Measurements from ENCODE around the gene C1R. TPM values are rescaled to one million over a fixed set of nuclear protein-coding genes. Genes with fewer than 3 reads are reported as not detected.
"Not testable (repeated sequence)": the region's sequence is repeated elsewhere in the genome, so short reads cannot be mapped to it uniquely, and the experiment has no call there.

Gene C1R
- total and polyA plus RNA-seq, 2 donors = 51.5 to 149 TPM

GRCh38 chr12:7058850-7059395 lies 33.3 kb downstream of the C1R start:
- Histone ChIP-seq H3K36me3 (ENCODE audit: control insufficient read depth in 2 of 2, insufficient read depth in 2 of 2, low read length in 1 of 2) (no peaks in the 10 kb centered on the region), H3K27ac (ENCODE audit: low read depth in 1 of 2, low read length in 1 of 2) (no peak overlapping the region), H3K4me1 (ENCODE audit: control insufficient read depth in 2 of 2, insufficient read depth in 2 of 2, low read length in 2 of 2) (peaks cover 0 to 2% of the 10 kb centered on the region in 2 donors), H3K9me3 (ENCODE audit: control insufficient read depth in 2 of 2, insufficient read depth in 1 of 2, low read length in 1 of 2) (no peaks in the 10 kb centered on the region), H3K4me3 (ENCODE audit: low read length in 2 of 2) (no peak overlapping the region), H3K27me3 (ENCODE audit: control insufficient read depth in 2 of 2, insufficient read depth in 1 of 2, low read length in 1 of 2) (no peaks in the 10 kb centered on the region)
- no peak for DNase-seq (ENCODE audit: low read depth in 6 of 9, low spot score in 9 of 9)
- WGBS = 97% methylated on average over 9 of the region's 9 CpGs

- no peaks in the 10 kb centered on the region for H3K27me3 ChIP-seq (ENCODE audit: control insufficient read depth in 2 of 2, insufficient read depth in 1 of 2, low read length in 1 of 2)
- H3K4me3 ChIP-seq (ENCODE audit: low read length in 2 of 2) = no peak overlapping the region
- H3K4me1 ChIP-seq (ENCODE audit: control insufficient read depth in 2 of 2, insufficient read depth in 2 of 2, low read length in 2 of 2) = peaks cover 0 to 2% of the 10 kb centered on the region in 2 donors
- DNase-seq (ENCODE audit: low read depth in 6 of 9, low spot score in 9 of 9) = no peak
- no peaks in the 10 kb centered on the region for H3K9me3 ChIP-seq (ENCODE audit: control insufficient read depth in 2 of 2, insufficient read depth in 1 of 2, low read length in 1 of 2)
- WGBS = 94% methylated on average over 3 of the region's 3 CpGs
- no peaks in the 10 kb centered on the region for H3K36me3 ChIP-seq (ENCODE audit: control insufficient read depth in 2 of 2, insufficient read depth in 2 of 2, low read length in 1 of 2)
- no peak overlapping the region for H3K27ac ChIP-seq (ENCODE audit: low read depth in 1 of 2, low read length in 1 of 2)
Measured at GRCh38 chr12:7058163-7058845, 33.9 kb downstream of the C1R start.

- not testable (repeated sequence) for H3K9me3 ChIP-seq (ENCODE audit: control insufficient read depth in 2 of 2, insufficient read depth in 1 of 2, low read length in 1 of 2); H3K36me3 ChIP-seq (ENCODE audit: control insufficient read depth in 2 of 2, insufficient read depth in 2 of 2, low read length in 1 of 2); H3K27me3 ChIP-seq (ENCODE audit: control insufficient read depth in 2 of 2, insufficient read depth in 1 of 2, low read length in 1 of 2); H3K4me1 ChIP-seq (ENCODE audit: control insufficient read depth in 2 of 2, insufficient read depth in 2 of 2, low read length in 2 of 2); DNase-seq (ENCODE audit: low read depth in 6 of 9, low spot score in 9 of 9); H3K4me3 ChIP-seq (ENCODE audit: low read length in 2 of 2); H3K27ac ChIP-seq (ENCODE audit: low read depth in 1 of 2, low read length in 1 of 2)
- 99% methylated on average over 2 of the region's 2 CpGs for WGBS
Measured at GRCh38 chr12:7055736-7056135, 36.5 kb downstream of the C1R start.

GRCh38 chr12:7054925-7055324 lies 37.3 kb downstream of the C1R start:
- Histone ChIP-seq H3K4me3 (ENCODE audit: low read length in 2 of 2) (no peak overlapping the region), H3K27ac (ENCODE audit: low read depth in 1 of 2, low read length in 1 of 2) (no peak overlapping the region), H3K27me3 (ENCODE audit: control insufficient read depth in 2 of 2, insufficient read depth in 1 of 2, low read length in 1 of 2) (no peaks in the 10 kb centered on the region), H3K36me3 (ENCODE audit: control insufficient read depth in 2 of 2, insufficient read depth in 2 of 2, low read length in 1 of 2) (no peaks in the 10 kb centered on the region), H3K9me3 (ENCODE audit: control insufficient read depth in 2 of 2, insufficient read depth in 1 of 2, low read length in 1 of 2) (no peaks in the 10 kb centered on the region), H3K4me1 (ENCODE audit: control insufficient read depth in 2 of 2, insufficient read depth in 2 of 2, low read length in 2 of 2) (no peaks in the 10 kb centered on the region)
- no peak for DNase-seq (ENCODE audit: low read depth in 6 of 9, low spot score in 9 of 9)
- 97% methylated on average over 4 of the region's 4 CpGs for WGBS

GRCh38 chr12:7049973-7050372 lies 42.3 kb downstream of the C1R start:
- H3K9me3 ChIP-seq (ENCODE audit: control insufficient read depth in 2 of 2, insufficient read depth in 1 of 2, low read length in 1 of 2); DNase-seq (ENCODE audit: low read depth in 6 of 9, low spot score in 9 of 9); H3K27ac ChIP-seq (ENCODE audit: low read depth in 1 of 2, low read length in 1 of 2); H3K27me3 ChIP-seq (ENCODE audit: control insufficient read depth in 2 of 2, insufficient read depth in 1 of 2, low read length in 1 of 2); H3K4me1 ChIP-seq (ENCODE audit: control insufficient read depth in 2 of 2, insufficient read depth in 2 of 2, low read length in 2 of 2); H3K4me3 ChIP-seq (ENCODE audit: low read length in 2 of 2); H3K36me3 ChIP-seq (ENCODE audit: control insufficient read depth in 2 of 2, insufficient read depth in 2 of 2, low read length in 1 of 2): not testable (repeated sequence)
- 100% methylated on average over 3 of the region's 3 CpGs for WGBS

GRCh38 chr12:7049445-7049951 lies 42.7 kb downstream of the C1R start:
- H3K36me3 ChIP-seq (ENCODE audit: control insufficient read depth in 2 of 2, insufficient read depth in 2 of 2, low read length in 1 of 2); H3K4me1 ChIP-seq (ENCODE audit: control insufficient read depth in 2 of 2, insufficient read depth in 2 of 2, low read length in 2 of 2); H3K4me3 ChIP-seq (ENCODE audit: low read length in 2 of 2); H3K27ac ChIP-seq (ENCODE audit: low read depth in 1 of 2, low read length in 1 of 2); H3K27me3 ChIP-seq (ENCODE audit: control insufficient read depth in 2 of 2, insufficient read depth in 1 of 2, low read length in 1 of 2); H3K9me3 ChIP-seq (ENCODE audit: control insufficient read depth in 2 of 2, insufficient read depth in 1 of 2, low read length in 1 of 2); DNase-seq (ENCODE audit: low read depth in 6 of 9, low spot score in 9 of 9): not testable (repeated sequence)
- WGBS = 94% methylated on average over 10 of the region's 10 CpGs

GRCh38 chr12:7047306-7047705 lies 44.9 kb downstream of the C1R start:
- DNase-seq (ENCODE audit: low read depth in 6 of 9, low spot score in 9 of 9) = no peak
- WGBS = 15% methylated on average over 5 of the region's 5 CpGs
- H3K9me3 ChIP-seq (ENCODE audit: control insufficient read depth in 2 of 2, insufficient read depth in 1 of 2, low read length in 1 of 2) = no peaks in the 10 kb centered on the region

GRCh38 chr12:7046383-7047105 lies 45.7 kb downstream of the C1R start:
- Histone ChIP-seq H3K9me3 (ENCODE audit: control insufficient read depth in 2 of 2, insufficient read depth in 1 of 2, low read length in 1 of 2) (no peaks in the 10 kb centered on the region), H3K27ac (ENCODE audit: low read depth in 1 of 2, low read length in 1 of 2) (no peak overlapping the region), H3K36me3 (ENCODE audit: control insufficient read depth in 2 of 2, insufficient read depth in 2 of 2, low read length in 1 of 2) (no peaks in the 10 kb centered on the region), H3K27me3 (ENCODE audit: control insufficient read depth in 2 of 2, insufficient read depth in 1 of 2, low read length in 1 of 2) (no peaks in the 10 kb centered on the region), H3K4me3 (ENCODE audit: low read length in 2 of 2) (no peak overlapping the region), H3K4me1 (ENCODE audit: control insufficient read depth in 2 of 2, insufficient read depth in 2 of 2, low read length in 2 of 2) (peaks cover 0 to 8% of the 10 kb centered on the region in 2 donors)
- WGBS = 89% methylated on average over 5 of the region's 5 CpGs
- DNase-seq (ENCODE audit: low read depth in 6 of 9, low spot score in 9 of 9) = no peak

More at GRCh38 chr12:7047306-7047705, 44.9 kb downstream of the C1R start:
- H3K27ac ChIP-seq (ENCODE audit: low read depth in 1 of 2, low read length in 1 of 2) = no peak overlapping the region
- no peaks in the 10 kb centered on the region for H3K36me3 ChIP-seq (ENCODE audit: control insufficient read depth in 2 of 2, insufficient read depth in 2 of 2, low read length in 1 of 2)
- no peak overlapping the region for H3K4me3 ChIP-seq (ENCODE audit: low read length in 2 of 2)
- H3K27me3 ChIP-seq (ENCODE audit: control insufficient read depth in 2 of 2, insufficient read depth in 1 of 2, low read length in 1 of 2) = no peaks in the 10 kb centered on the region
- peaks cover 0 to 8% of the 10 kb centered on the region in 2 donors for H3K4me1 ChIP-seq (ENCODE audit: control insufficient read depth in 2 of 2, insufficient read depth in 2 of 2, low read length in 2 of 2)

GRCh38 chr12:7045913-7046312 lies 46.3 kb downstream of the C1R start:
- DNase-seq (ENCODE audit: low read depth in 6 of 9, low spot score in 9 of 9) = no peak
- Histone ChIP-seq H3K4me1 (ENCODE audit: control insufficient read depth in 2 of 2, insufficient read depth in 2 of 2, low read length in 2 of 2) (peaks cover 0 to 8% of the 10 kb centered on the region in 2 donors), H3K9me3 (ENCODE audit: control insufficient read depth in 2 of 2, insufficient read depth in 1 of 2, low read length in 1 of 2) (no peaks in the 10 kb centered on the region), H3K27ac (ENCODE audit: low read depth in 1 of 2, low read length in 1 of 2) (no peak overlapping the region), H3K4me3 (ENCODE audit: low read length in 2 of 2) (no peak overlapping the region), H3K36me3 (ENCODE audit: control insufficient read depth in 2 of 2, insufficient read depth in 2 of 2, low read length in 1 of 2) (no peaks in the 10 kb centered on the region), H3K27me3 (ENCODE audit: control insufficient read depth in 2 of 2, insufficient read depth in 1 of 2, low read length in 1 of 2) (no peaks in the 10 kb centered on the region)
- 98% methylated on average over 9 of the region's 9 CpGs for WGBS
